G401 (cell line): ENCODE results near the gene OR2T1. TPM values are rescaled to one million over a fixed set of nuclear protein-coding genes. Genes with fewer than 3 reads are reported as not detected.
"Not testable (repeated sequence)": the region's sequence is repeated elsewhere in the genome, so short reads cannot be mapped to it uniquely, and the experiment has no call there.

Experiments
- DNase-seq: peaks from one replicate; pipeline ENCODE4 v3.0.0-alpha.2; 2015; ENCODE audit warnings: low spot score
- in situ Hi-C: cut with HindIII; loops from 2 replicates; pipeline ENCODE4 v1.10.0; 2016; ENCODE audit warnings: low sequenced_read_pairs, mixed read lengths
- total RNA-seq: library from RNA; depleted of rRNA; stranded (reverse); fragments of >200 nt; shearing (Covaris generic); gene quantifications from 2 replicates; pipeline ENCODE4 v1.2.3, GENCODE V29; 2014; rRNA removed

The OR2T1 gene
- total RNA-seq, 1 experiment from 2014 or later: not detected

DNA sequence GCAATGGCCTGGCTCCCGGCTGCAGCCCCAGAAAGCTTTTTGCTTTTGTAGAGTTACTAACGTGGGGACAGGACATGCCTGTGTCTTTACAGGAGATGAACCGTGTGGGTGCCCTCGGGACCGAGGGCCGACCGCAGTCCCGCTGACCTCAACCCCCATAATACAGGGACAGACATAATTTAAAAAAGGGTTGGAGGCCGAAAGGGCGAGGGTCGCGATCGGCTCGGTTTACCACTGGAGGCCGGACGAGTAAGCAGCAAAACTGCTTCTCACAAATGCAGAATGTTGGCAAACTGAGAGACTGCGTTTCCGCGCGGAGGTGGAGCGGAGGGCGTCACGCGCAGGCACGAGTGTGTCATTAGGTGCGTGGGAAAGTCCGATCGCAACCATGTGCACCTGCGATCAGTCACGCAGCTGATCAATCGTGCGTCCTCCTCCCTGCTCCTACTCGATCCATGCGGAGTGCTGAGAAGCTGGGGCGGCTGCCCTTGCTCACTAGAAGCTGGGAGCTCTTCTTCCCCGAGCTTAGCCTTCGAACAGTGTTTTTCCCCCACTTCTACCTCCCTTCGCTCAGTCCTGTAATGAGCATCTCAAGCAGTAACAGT lies 31.1 kb downstream of the OR2T1 start:
- DNase-seq, in situ Hi-C loops: not testable (repeated sequence)

DNA sequence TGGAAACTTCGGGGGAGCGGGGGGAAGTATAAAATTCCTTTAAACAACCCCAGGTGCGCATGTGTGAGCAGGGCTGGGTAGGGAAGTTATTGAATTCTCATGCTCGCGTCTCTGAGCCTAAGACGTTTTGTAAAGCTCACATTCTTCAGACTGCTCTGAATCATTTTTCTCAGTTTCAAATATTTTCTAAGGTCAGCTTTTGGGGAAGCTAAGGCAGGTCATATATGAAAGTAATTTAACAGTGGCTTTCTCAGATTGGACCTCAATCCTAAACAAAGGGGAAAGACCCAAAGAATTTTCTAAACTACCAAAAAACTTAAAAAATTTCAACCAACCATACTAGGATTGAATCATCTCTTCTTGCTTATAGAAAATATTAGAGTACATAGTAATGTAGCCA lies 32.1 kb downstream of the OR2T1 start:
- DNase-seq, in situ Hi-C loops: not testable (repeated sequence)

DNA sequence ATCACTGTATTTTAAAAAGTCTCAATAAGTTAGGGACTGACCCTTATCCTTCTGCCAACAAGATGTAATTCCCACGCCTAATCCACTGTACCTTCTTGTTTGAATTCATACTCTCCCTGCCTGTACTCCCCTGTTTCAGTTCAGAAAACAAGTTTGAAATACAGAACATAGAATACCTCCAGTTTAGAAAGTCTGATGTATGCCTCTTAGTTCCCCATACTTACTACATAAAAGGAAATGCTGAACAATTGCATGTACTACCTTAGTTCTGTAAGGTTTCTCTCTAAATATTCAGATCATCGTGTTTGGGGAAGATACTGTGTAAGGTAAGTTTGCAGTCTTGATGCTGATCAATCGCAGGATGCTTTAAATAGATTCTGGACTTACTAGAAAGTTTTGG lies 33.5 kb downstream of the OR2T1 start:
- in situ Hi-C loops, DNase-seq: not testable (repeated sequence)

DNA sequence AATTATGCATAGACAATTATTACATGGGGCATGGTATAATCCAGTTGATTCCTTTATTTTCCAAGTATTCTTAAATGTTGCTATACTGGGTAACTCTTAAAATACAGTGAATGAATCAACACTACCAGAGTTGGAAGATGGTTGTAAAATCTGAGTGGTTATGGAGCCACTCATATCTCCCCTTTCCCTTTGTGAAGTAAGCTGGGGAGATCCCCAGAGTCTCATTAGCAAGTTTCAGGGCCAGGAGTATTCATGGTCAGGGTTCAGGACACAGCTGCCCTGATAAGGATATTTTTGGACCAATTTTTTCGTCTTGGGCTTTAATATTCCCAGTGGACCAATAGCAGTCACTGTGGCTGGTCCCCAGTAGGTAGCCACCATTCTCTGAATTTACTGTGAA lies 35.8 kb downstream of the OR2T1 start:
- DNase-seq, in situ Hi-C loops: not testable (repeated sequence)

DNA sequence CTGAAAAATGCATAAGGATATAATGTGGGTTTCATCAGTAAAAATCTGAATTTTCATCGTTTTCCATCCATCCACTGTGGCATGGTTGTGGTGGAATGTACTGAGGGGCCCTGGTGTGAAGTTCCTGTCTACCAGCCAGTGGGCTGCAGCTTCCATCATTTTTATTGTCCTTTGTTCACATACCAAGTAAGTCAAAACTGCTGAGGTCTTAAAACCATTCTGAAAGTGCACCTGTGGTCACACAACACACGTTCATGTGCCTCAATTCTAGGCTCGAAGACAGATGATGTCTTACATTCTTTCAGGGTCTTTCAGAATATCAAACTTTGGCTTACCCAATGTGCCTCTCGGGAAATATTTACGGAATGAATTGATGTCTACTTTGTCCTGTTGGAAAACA lies 36.4 kb downstream of the OR2T1 start:
- in situ Hi-C loops, DNase-seq: not testable (repeated sequence)

DNA sequence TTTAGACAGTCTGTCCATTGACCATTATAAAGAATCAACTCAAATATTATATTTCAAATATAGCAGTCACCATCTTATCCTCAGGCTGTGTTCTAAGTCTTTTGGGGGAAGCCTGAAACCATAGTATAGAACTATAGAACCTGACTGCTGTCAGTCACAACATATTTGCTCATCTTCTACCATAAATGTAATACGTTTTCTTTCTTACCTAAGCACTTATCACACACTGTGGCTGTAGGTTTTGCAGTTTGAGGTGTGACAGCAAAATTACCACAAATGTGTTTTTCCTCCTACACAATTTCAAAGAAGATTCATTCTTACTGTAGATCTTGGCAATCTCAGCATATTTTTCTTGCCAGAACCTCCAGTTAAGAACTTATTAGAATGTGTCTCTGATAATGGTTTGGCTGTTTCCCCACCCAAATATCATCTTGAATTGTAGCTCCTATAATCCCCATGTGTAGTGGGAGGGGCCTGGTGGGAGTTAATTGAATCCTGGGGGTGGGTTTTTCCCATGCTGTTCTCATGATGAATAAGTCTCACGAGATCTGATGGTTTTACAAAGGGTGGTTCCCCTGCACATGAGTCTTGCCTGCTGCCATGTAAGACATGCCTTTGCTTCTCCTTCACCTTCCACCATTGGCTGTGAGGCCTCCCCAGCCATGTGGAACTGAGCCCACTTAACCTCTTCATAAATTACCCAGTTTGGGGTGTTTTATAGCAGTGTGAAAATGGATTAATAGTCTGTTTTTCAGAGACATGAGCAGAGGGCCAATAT lies 39.8 kb downstream of the OR2T1 start:
- DNase-seq, in situ Hi-C loops: not testable (repeated sequence)

DNA sequence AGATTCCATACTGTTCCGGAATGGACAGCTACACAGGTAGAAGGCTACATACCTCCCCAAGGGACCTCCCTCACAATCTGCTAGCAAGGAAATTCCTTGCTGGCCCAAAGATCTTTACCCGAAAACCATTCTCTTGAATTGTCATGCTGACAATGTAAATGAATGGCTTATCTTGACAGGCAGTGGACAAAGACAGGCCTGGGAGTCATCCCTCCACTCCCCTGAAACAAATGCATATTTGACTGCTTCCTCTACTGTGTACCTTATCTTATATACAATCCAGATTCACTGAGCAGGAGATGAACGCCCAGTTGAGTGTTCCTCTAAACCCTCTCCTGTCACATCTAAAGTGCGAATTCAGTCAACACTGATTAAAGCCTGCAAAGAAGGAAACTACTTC lies 41.8 kb downstream of the OR2T1 start:
- in situ Hi-C loops, DNase-seq: not testable (repeated sequence)

DNA sequence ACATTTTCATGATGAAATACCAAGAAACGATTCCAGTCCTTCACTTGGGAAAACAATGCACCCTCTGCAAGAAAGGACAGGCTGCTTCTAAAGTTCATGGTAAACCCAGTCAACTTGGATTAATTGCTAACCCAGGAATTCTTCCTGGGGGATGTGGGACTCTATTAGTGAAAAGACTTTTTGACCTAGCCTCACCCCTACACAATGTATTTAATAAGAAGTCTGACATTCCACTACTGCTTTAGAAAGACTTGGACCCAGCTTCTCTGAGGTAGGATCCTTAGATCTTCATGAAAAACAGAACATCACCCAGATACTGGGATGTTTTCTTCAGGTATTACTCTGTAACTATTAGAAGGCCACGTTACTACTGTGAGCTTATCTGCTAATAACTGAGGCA lies 42.6 kb downstream of the OR2T1 start, which contains the start of gene OR2T2:
TSS of gene OR2T2 (plus strand) at position 239 of the 400 bp plus-strand sequence. CDS start 7,161 bp downstream, outside the sequence.
- in situ Hi-C loops, DNase-seq: not testable (repeated sequence)

DNA sequence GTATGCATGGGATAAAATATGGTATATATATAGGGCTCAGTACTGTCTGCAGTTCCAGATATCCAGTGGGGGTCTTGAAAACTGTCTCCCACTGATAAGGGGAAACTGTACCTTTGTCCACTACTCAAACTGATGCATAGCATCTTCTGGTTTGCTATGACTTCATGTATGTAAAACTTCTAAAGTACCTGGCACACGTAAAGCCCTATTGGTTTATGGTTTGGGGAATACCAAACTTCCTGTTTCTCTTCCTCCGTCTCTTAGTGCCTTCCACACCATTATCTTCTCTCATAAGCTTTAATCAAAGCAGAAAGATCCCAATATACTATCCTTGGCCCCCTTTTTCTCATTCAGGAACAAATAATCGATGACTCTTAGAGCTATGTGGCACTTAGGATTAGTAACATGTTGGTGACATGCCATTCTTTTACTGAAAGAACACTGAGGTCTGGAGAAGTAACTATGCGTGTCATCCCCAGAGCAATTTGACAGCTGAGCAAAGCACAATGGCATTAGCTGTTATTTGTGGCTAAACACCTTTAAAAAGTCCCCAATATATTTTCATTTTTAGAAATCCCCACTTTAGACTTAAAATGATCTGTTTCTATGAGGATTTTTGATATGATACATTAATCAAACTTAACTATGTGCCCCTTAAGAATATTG lies 45.7 kb downstream of the OR2T1 start:
- in situ Hi-C loops, DNase-seq: not testable (repeated sequence)

DNA sequence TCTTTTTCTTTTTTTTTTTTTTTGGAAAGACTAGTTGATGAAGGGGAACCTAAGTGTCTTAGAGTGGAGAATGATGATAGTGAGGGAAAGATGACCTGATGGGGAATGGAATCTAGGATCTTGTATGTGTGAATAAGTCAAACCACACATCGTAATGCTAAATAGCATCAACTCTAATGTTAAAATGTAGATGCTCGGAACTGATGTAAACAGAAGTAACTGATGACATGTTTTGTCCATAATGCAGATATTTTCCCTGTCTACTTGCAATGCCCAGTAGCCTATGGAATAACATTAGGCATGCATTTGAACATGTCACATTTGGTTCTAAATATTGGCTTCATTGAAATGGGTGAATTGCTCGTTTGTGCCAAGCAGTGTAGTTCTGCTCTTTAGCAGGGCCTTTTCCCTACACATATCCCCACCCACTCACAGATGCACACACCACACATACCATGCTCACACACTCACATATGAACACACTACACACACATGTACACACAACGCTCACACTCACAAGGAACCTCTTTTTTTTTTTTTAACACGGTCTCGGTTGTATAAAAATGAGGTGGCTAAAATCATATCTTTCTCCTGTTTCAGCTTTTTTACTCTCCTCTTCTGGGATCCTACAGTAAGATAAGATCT lies 47.1 kb downstream of the OR2T1 start:
- in situ Hi-C loops, DNase-seq: not testable (repeated sequence)

DNA sequence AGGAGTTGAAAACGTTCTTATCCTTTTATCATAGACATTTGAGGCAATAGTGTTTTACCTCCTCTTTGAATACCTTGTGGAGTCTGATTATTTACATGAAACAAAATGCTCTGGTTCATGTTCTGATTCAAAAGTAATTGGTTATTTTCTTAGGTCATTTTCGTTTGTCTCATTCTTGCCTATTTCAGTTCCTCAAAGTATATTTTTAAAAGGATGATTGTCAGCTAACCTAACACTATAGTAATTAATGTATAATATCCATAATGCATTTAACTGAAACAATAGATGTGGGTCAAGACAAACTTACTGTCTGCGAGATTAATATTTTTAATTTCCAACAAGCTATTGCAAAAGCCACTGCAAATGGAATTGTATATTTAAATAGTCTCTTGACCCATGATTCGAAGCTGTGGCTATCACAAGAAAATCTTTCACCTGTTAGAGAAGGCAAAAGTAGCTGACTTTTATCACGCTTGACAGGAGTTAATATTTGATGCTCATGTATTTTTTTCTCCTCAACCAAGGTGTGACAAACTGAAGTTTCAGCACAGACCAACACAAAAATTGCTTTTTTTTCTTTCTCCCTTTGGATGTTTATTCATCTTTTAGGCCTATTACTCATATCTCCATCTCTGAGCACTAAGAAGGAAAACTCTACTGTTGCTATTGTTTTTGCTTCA lies 47.8 kb downstream of the OR2T1 start:
- in situ Hi-C loops, DNase-seq: not testable (repeated sequence)

DNA sequence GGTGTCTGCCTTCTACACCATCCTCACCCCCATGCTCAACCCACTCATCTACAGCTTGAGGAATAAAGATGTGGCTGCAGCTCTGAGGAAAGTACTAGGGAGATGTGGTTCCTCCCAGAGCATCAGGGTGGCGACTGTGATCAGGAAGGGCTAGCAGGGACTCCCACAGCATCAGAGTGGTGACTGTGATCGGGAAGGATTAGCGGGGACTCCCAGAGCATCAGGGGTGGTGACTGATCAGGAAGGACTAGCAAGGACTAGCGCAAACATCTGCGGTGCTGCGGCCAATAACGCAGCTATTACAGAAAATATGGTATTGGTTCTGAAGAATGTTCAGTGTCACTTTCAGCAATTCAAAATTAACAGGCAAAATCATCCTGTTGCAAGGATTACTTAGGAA lies 50.8 kb downstream of the OR2T1 start:
- in situ Hi-C loops, DNase-seq: not testable (repeated sequence)

DNA sequence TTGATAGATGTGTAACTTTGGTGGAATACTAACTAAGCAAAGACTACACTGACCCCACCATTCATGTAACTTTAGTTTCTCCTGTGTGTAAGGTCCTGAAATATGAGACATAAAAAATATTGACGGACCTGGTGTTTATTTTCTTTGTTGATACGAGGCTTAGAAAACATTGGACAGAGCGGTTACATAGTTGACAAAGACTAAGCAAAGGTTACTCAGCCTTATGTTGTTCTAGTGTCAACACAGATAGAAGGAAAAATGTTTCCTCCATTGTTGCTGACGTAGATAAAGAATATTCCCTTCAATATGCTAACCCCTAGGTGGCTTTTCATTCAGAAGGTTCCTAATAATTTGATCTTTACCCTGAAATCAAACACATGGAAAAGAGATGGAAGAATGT lies 52.2 kb downstream of the OR2T1 start:
- DNase-seq, in situ Hi-C loops: not testable (repeated sequence)

DNA sequence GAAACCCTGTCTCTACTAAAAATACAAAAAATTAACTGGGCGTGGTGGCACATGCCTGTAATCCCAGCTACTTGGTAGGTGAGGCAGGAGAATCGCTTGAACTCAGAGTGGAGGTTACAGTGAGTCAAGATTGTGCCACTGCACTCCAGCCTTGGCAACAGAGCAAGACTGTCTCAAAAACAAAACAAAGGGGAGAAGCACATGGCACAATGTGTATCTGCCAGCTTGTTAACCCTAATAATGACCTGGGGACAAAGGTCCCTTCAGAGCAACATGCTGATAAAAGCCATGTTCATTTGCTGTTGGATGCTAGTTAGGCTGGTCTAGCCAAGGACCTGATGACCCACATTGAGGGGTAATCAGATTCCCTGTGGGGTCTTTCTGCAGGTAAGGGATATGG lies 53.8 kb downstream of the OR2T1 start:
- DNase-seq, in situ Hi-C loops: not testable (repeated sequence)

Other genes with a start within 250 kb of the OR2T1 start
- gene OR2M2, start 228.2 kb upstream of the OR2T1 start, total RNA-seq: not detected in 2 replicates
- gene OR2M3, start 205.8 kb upstream of the OR2T1 start, total RNA-seq: not detected in 2 replicates
- gene OR2M4, start 171.6 kb upstream of the OR2T1 start, total RNA-seq: not detected in 2 replicates
- gene OR2T33, start 125.1 kb upstream of the OR2T1 start, total RNA-seq: not detected in 2 replicates
- not detected in 2 replicates for gene OR2T12, start 99.6 kb upstream of the OR2T1 start, total RNA-seq
- gene OR2M7, start 78.5 kb upstream of the OR2T1 start, total RNA-seq: not detected in 2 replicates
- gene OR14C36, start 54.3 kb upstream of the OR2T1 start, total RNA-seq: not detected in 2 replicates
- not detected in 2 replicates for gene OR2T4, start 41.4 kb upstream of the OR2T1 start, total RNA-seq
- gene OR2T6, start 27.3 kb upstream of the OR2T1 start, total RNA-seq: not detected in 2 replicates
- not detected in 2 replicates for gene OR2T2, start 42.6 kb downstream of the OR2T1 start, total RNA-seq
- not detected in 2 replicates for gene OR2T3, start 70.3 kb downstream of the OR2T1 start, total RNA-seq
- not detected in 2 replicates for gene OR2T5, start 85.5 kb downstream of the OR2T1 start, total RNA-seq
- not detected in 2 replicates for gene OR2G6, start 105.0 kb downstream of the OR2T1 start, total RNA-seq
- not detected in 2 replicates for gene OR2T29, start 159.7 kb downstream of the OR2T1 start, total RNA-seq
- not detected in 2 replicates for gene OR2T34, start 171.7 kb downstream of the OR2T1 start, total RNA-seq
- not detected in 2 replicates for gene OR2T10, start 194.7 kb downstream of the OR2T1 start, total RNA-seq
- gene OR2T11, start 232.0 kb downstream of the OR2T1 start, total RNA-seq: not detected in 2 replicates
- not detected in 2 replicates for gene OR2T35, start 242.2 kb downstream of the OR2T1 start, total RNA-seq